IMR-90 (cell line): ENCODE results near the gene GRB10. TPM values are rescaled to one million over a fixed set of nuclear protein-coding genes. Genes with fewer than 3 reads are reported as not detected.

Experiments
- ATAC-seq: fragments of 200-7000 bp; cut with Tn5 transposase; 2 replicates; pipeline ENCODE4 v1.9.1; 2020; ENCODE audit warnings: low read depth, mild to moderate bottlenecking, moderate library complexity
- BruUV-seq: library from RNA; stranded (reverse); fragments of 400-500 nt; replicated peaks from 2 replicates; lab custom pipeline; 2021; lab: Mats Ljungman, UMichigan
- CTCF ChIA-PET: fragments of 300-600 bp; formaldehyde crosslinking; extraction: SDS; loops from one replicate; lab custom pipeline; 2021; ENCODE audit warnings: antibody characterized with exemption; lab: Yijun Ruan, JAX
- POLR2A ChIA-PET: fragments of 300-600 bp; sonication (Branson Sonifier 250); formaldehyde crosslinking; loops from one replicate; lab custom pipeline; 2022; ENCODE audit warnings: antibody characterized with exemption; ENCODE audit not compliant: unreplicated experiment; lab: Charles Lee
- DNase-seq: peaks from one replicate; pipeline ENCODE4 v3.0.0; 2013
- H2AFZ ChIP-seq: replicated peaks from 2 replicates; pipeline ENCODE3; 2013; ENCODE audit warnings: low read length, mild to moderate bottlenecking; ENCODE audit not compliant: poor library complexity
- H2AK5ac ChIP-seq: 2 replicates; pipeline ENCODE4 v1.6.1; 2013; ENCODE audit warnings: low read depth, low read length, inconsistent platforms
- H2AK9ac ChIP-seq: replicated peaks from 2 replicates; pipeline ENCODE3; 2013; ENCODE audit warnings: mild to moderate bottlenecking, low read depth, low read length, moderate library complexity; ENCODE audit not compliant: poor library complexity
- H2BK120ac ChIP-seq: 2 replicates; pipeline ENCODE4 v1.6.1; 2013; ENCODE audit warnings: low read depth, low read length, inconsistent platforms
- H2BK15ac ChIP-seq: 3 replicates; pipeline ENCODE4 v1.6.1; 2013; ENCODE audit warnings: low read depth, low read length, inconsistent platforms
- H2BK20ac ChIP-seq: 2 replicates; pipeline ENCODE4 v1.6.1; 2013; ENCODE audit warnings: low read depth, mild to moderate bottlenecking, inconsistent platforms, low read length, moderate library complexity
- H2BK5ac ChIP-seq: 2 replicates; pipeline ENCODE4 v1.6.1; 2013; ENCODE audit warnings: mild to moderate bottlenecking, low read depth, low read length, inconsistent platforms; ENCODE audit not compliant: poor library complexity, severe bottlenecking
- H3K14ac ChIP-seq: replicated peaks from 2 replicates; pipeline ENCODE4 v1.6.1; 2013; ENCODE audit warnings: low read depth, low read length, inconsistent platforms
- H3K18ac ChIP-seq: 2 replicates; pipeline ENCODE4 v1.6.1; 2013; ENCODE audit warnings: low read depth, low read length, control low read depth
- H3K23ac ChIP-seq: 2 replicates; pipeline ENCODE4 v1.6.1; 2013; ENCODE audit warnings: low read depth, low read length, inconsistent platforms
- H3K27ac ChIP-seq: 2 replicates; pipeline ENCODE4 v1.5.1; 2013; ENCODE audit warnings: mild to moderate bottlenecking, control low read depth, low read length; ENCODE audit not compliant: insufficient read depth
- H3K27me3 ChIP-seq: 2 replicates; pipeline ENCODE4 v1.6.1; 2013; ENCODE audit warnings: low read length; ENCODE audit not compliant: control insufficient read depth, insufficient read depth
- H3K36me3 ChIP-seq: 2 replicates; pipeline ENCODE4 v1.6.1; 2013; ENCODE audit warnings: low read length, mixed read lengths; ENCODE audit not compliant: control insufficient read depth, insufficient read depth
- H3K4ac ChIP-seq: 2 replicates; pipeline ENCODE4 v1.6.1; 2013; ENCODE audit warnings: low read depth, low read length, inconsistent platforms
- H3K4me1 ChIP-seq: 2 replicates; pipeline ENCODE4 v1.6.1; 2013; ENCODE audit warnings: low read length, mixed read lengths; ENCODE audit not compliant: control insufficient read depth, insufficient read depth
- H3K4me2 ChIP-seq: 2 replicates; pipeline ENCODE4 v1.6.1; 2013; ENCODE audit warnings: low read depth, mild to moderate bottlenecking, control low read depth, low read length, moderate library complexity
- H3K4me3 ChIP-seq: 2 replicates; pipeline ENCODE4 v1.5.1; 2013; ENCODE audit warnings: low read depth, mild to moderate bottlenecking, control low read depth, low read length, moderate library complexity; ENCODE audit not compliant: insufficient read depth
- H3K56ac ChIP-seq: 2 replicates; pipeline ENCODE4 v1.6.1; 2013; ENCODE audit warnings: low read length, inconsistent platforms; ENCODE audit not compliant: insufficient read depth; ENCODE audit errors: extremely low read depth
- H3K79me1 ChIP-seq, 2 experiments: 2 replicates each; pipeline ENCODE4 v1.6.1; 2013; ENCODE audit warnings: low read length in 2 of 2, inconsistent platforms in 1 of 2, low read depth in 1 of 2
- H3K9ac ChIP-seq: 2 replicates; pipeline ENCODE4 v1.6.1; 2013; ENCODE audit warnings: low read depth, low read length, control low read depth
- H3K9me1 ChIP-seq: 2 replicates; pipeline ENCODE4 v1.6.1; 2013; ENCODE audit warnings: low read length, inconsistent platforms; ENCODE audit not compliant: insufficient read depth
- H3K9me3 ChIP-seq: 2 replicates; pipeline ENCODE4 v1.6.1; 2013; ENCODE audit warnings: low read length; ENCODE audit not compliant: control insufficient read depth, insufficient read depth
- H4K20me1 ChIP-seq: 2 replicates; pipeline ENCODE4 v1.6.1; 2013; ENCODE audit warnings: low read length, inconsistent platforms; ENCODE audit not compliant: insufficient read depth
- H4K5ac ChIP-seq: 2 replicates; pipeline ENCODE4 v1.6.1; 2013; ENCODE audit warnings: mild to moderate bottlenecking, low read depth, low read length, control low read depth
- H4K8ac ChIP-seq, 2 experiments: 2 replicates each; pipeline ENCODE4 v1.6.1; 2013; ENCODE audit warnings: low read depth in 2 of 2, low read length in 2 of 2, control low read depth in 1 of 2, inconsistent platforms in 1 of 2
- H4K91ac ChIP-seq: 2 replicates; pipeline ENCODE4 v1.6.1; 2013; ENCODE audit warnings: low read depth, low read length, inconsistent platforms; ENCODE audit not compliant: insufficient read depth
- BHLHE40 ChIP-seq: fragments of 150-350 bp; IDR thresholded peaks from 2 replicates; pipeline ENCODE4 v1.6.1; 2016; ENCODE audit warnings: mild to moderate bottlenecking, low read depth, low read length
- CEBPB ChIP-seq: IDR thresholded peaks from 2 replicates; pipeline ENCODE4 v1.6.1; 2012; ENCODE audit warnings: low read depth, low read length, improper control_type of control experiment
- MAFK ChIP-seq: IDR thresholded peaks from 2 replicates; pipeline ENCODE4 v1.6.1; 2012; ENCODE audit warnings: low read depth, low read length, improper control_type of control experiment
- MXI1 ChIP-seq: IDR thresholded peaks from 2 replicates; pipeline ENCODE4 v1.6.1; 2012; ENCODE audit warnings: low read depth, mild to moderate bottlenecking, low read length, moderate library complexity, borderline replicate concordance
- WGBS, 2 experiments: methylation state at CpG; one replicate each; pipeline versions ENCODE4 v1.1.5 to v1.1.7; 2013; ENCODE audit warnings: missing lambda C conversion rate in 2 of 2; ENCODE audit not compliant: insufficient read length in 1 of 2; ENCODE audit errors: extremely low coverage in 2 of 2; 5-methylcytosine and 5-hydroxymethylcytosine counted together
- dilution Hi-C: fragments of 300-500 bp; cut with HindIII; formaldehyde crosslinking; loops from one replicate; pipeline ENCODE4 v1.14.3; 2018; ENCODE audit warnings: low sequenced_read_pairs; ENCODE audit not compliant: unreplicated experiment
- in situ Hi-C: fragments of 300-500 bp; cut with MboI; formaldehyde crosslinking; loops from 3 replicates; pipeline ENCODE4 v1.14.3; 2019; ENCODE audit warnings: low sequenced_read_pairs, inconsistent platforms, mixed read lengths
- intact Hi-C: fragments of 100-400 bp; cut with micrococcal nuclease; formaldehyde crosslinking; loops from 2 replicates; pipeline ENCODE4 v1.10.0; 2022
- polyA plus RNA-seq, 3 experiments: library from polyadenylated mRNA; depleted of rRNA; stranded (reverse); fragments of >200 nt; gene quantifications; 2 replicates each; pipeline ENCODE4 v1.2.3, GENCODE V29; 2012; ENCODE audit warnings: low replicate concordance in 1 of 3
- total RNA-seq: library from RNA; depleted of rRNA; stranded (reverse); fragments of >200 nt; gene quantifications from 2 replicates; pipeline ENCODE4 v1.2.3, GENCODE V29; 2012

Gene GRB10
- total and polyA plus RNA-seq, 2 of the 4 experiments (the other 2 are of a cell fraction), result 6.3 to 15.1 TPM

- Histone ChIP-seq H3K9me3 (peaks cover 6% of the 10 kb centered on the region; the same call in 1 of the 2 replicates), H3K18ac (peak overlapping the region; percentile 28; the same call in 1 of the 2 replicates), H4K5ac (peak overlapping the region; percentile 20; the same call in 1 of the 2 replicates), H4K8ac (peak overlapping the region in 1 of 2 experiments; percentile 43; a peak in 3 of 4 replicates), H3K4ac (peak overlapping the region; percentile 67; the same call in 1 of the 2 replicates), H2AK9ac (no peak overlapping the region), H3K4me1 (peaks cover 10% of the 10 kb centered on the region), H2BK15ac (no peak overlapping the region), H2AFZ (peak overlapping the region; percentile 89), H2BK20ac (no peak overlapping the region), H3K79me1 (peaks cover 25 to 50% of the 10 kb centered on the region in 2 experiments), H3K36me3 (no peaks in the 10 kb centered on the region), H3K27ac (peak overlapping the region; percentile 60; the same call in 1 of the 2 replicates), H3K23ac (0 out of 2 replicates have a peak overlapping the region, but pooled peaks have one; percentile 72), H3K9me1 (peaks cover 6% of the 10 kb centered on the region; the same call in 1 of the 2 replicates), H3K56ac (peak overlapping the region; percentile 69; the same call in 1 of the 2 replicates), H4K91ac (peak overlapping the region; percentile 68; the same call in 1 of the 2 replicates), H2AK5ac (no peak overlapping the region), H3K14ac (peak overlapping the region; percentile 76; the same call in 1 of the 2 replicates), H3K27me3 (peaks cover 17% of the 10 kb centered on the region), H2BK5ac (no peak overlapping the region), H4K20me1 (peaks cover 48% of the 10 kb centered on the region), H2BK120ac (peak overlapping the region; percentile 56), H3K4me3 (peak overlapping the region; percentile 57), H3K9ac (peak overlapping the region; percentile 92), H3K4me2 (peak overlapping the region; percentile 77)
- in situ Hi-C loops (loop anchor here (25.0 kb wide), 1 partner anchor 270 kb away; no protein-coding TSS in a partner anchor), intact Hi-C loops (loop anchor here (2.0 to 5.0 kb wide), 2 partner anchors 275 to 350 kb away; no protein-coding TSS in a partner anchor), dilution Hi-C loops (no loop called here)
- ATAC-seq (no peak; the same call in 1 of the 2 replicates), DNase-seq (peak; percentile 38)
- TSS peak; percentile 36 for BruUV-seq
- TF ChIP-seq CEBPB (peak; percentile 95), MAFK (peak; percentile 99), BHLHE40 (0 out of 2 replicates have a peak, but pooled peaks have one; percentile 40), MXI1 (no peak)
- CTCF ChIA-PET, result no interaction called here
- WGBS, 2 experiments, result 0% methylated on average over 3 of the region's 10 CpGs; no CpG with 5 or more reads in 1 of the 2 experiments
- POLR2A ChIA-PET, result no interaction called here
Observed at GRCh38 chr7:50791938-50792341, 9.2 kb upstream of the GRB10 start.
